GM19099 (cell line): ENCODE measurements around the gene ERG.

Experiments used
- POLR2A ChIP-seq: IDR thresholded peaks from 3 replicates; pipeline ENCODE4 v1.6.1; 2011; ENCODE audit warnings: low read depth; ENCODE audit not compliant: insufficient read length; ENCODE audit errors: extremely low read depth

The ERG gene

GRCh38 chr21:38404177-38404576, 94.1 kb downstream of the ERG start:
- no peak for TF ChIP-seq POLR2A

- TF ChIP-seq POLR2A = no peak
Observed at GRCh38 chr21:38402795-38403194, 95.5 kb downstream of the ERG start.

GRCh38 chr21:38402291-38402690, 96.0 kb downstream of the ERG start:
- TF ChIP-seq POLR2A = no peak

- no peak for TF ChIP-seq POLR2A
Observed at GRCh38 chr21:38401191-38401926, 96.9 kb downstream of the ERG start.

DNA sequence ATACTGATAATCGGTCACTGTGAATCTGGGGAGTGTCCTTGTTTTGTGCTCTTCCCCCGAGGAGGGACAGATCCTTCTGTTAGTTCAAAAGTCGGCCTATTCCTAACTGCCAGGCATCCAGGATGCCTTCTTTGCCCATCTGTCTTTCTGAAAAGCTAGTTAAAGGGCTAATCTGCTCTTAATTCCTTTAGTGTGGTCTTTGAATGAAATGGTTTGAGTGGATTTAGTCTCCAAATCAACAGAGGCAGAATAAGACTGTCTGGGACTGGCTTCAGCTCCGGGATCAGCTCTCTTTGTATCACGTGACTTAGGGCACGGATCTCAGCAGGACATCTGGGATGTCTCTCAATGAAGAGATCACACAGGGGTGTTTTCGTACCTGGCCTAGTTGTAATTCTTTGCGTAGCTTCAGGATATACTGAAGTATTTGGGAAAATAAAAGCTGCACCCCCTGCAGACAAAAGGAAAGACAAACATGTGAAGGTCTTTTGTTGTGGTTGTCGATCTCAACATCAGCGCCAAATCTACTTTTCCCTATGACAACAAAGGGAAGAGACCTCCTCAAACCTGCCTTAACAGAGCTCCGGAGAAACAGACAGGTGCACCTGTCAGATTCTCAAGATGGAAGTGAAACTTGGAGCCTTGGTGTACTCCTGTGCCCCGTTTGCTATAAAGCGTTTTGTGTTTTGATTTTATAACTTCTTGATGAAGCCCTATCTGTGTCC, 97.9 kb downstream of the ERG start:
- no peak for TF ChIP-seq POLR2A

DNA sequence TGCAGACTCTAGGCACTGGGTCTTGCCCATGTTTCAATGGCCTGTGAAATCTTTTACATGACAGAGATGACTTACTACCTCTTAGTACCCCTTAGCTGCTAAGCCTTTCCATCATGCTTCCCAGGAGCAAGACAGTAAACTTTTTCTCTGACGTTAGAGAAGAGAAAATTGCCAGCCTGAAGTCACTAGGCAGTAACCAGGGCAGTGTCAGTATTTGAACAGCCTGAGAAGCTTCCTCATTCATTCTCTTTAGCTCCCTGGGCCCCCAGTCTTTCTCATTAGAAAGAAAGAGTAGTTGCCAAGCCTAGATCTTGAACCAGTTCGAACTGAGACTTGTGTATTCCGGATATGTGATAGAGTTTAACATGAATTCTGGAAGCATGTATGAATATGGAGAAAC, 99.2 kb downstream of the ERG start:
- no peak for TF ChIP-seq POLR2A

DNA sequence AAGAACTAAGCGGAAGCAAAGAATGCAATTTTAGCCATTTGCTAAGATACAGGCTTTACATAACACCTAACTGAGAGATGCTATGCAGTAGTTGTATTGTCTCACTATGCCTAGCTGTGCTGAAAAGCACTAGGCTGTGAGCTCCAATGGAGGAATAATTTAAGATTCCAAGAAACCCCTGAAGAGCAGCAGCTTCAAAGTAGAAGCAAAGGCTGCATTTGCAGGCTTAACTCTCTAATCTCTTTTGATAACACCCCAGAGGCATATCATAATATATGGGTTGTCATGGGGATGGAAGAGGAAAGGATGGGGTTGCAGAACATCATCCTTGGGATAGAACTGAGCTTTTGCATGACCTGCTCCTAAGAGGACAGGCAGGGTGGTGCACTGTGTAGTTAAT, 102.0 kb downstream of the ERG start:
- no peak for TF ChIP-seq POLR2A

DNA sequence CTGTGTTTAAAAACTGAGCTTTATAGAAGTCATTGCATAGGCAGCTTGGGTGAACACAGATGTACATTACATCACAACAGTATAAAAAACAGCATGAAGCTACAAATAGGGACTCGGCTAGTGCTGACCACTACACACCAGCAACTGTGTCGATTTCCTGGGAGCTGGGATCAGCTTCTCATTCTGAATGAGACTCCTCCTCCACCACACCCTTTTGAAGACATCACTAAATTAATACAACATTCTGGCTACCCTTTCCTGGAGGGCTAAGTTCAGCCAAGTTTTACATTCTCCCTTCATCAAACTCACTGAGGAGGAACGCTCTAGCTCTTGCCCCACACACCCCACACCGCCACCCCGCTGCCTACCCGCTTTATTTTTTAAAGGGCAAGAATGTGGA, 102.7 kb downstream of the ERG start:
- no peak for TF ChIP-seq POLR2A

- no peak for TF ChIP-seq POLR2A
Observed at GRCh38 chr21:38392661-38393060, 105.6 kb downstream of the ERG start.

GRCh38 chr21:38389896-38390295, 108.4 kb downstream of the ERG start:
- no peak for TF ChIP-seq POLR2A

GRCh38 chr21:38389354-38389676, 109.0 kb downstream of the ERG start:
- no peak for TF ChIP-seq POLR2A

GRCh38 chr21:38388647-38389353, 109.5 kb downstream of the ERG start:
- TF ChIP-seq POLR2A = no peak

DNA sequence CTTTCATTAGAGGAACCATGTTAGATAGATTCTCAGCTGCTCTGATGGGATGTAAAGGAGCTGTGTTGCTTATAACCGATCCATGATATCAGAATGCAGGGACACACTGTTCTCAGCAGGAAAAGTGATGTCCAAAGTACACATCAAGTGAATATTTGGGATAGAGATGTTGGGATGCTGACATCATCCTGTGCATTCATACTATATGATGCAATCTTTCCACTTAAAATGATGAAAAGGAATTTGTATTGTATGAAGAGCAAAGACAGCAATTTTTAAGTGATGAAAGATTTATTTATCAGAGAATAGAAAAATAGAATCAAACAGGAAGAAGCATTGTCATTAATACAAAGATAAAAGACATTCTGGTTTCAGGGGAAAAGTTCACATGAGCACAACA, 110.1 kb downstream of the ERG start:
- no peak for TF ChIP-seq POLR2A

- TF ChIP-seq POLR2A = no peak
Observed at GRCh38 chr21:38386967-38387366, 111.3 kb downstream of the ERG start.

GRCh38 chr21:38385427-38386175, 112.7 kb downstream of the ERG start:
- no peak for TF ChIP-seq POLR2A
